KMS-11 (cell line): ENCODE measurements around the gene LSAMP.

ENCODE experiments used
- H2AFZ ChIP-seq: fragments of 200-600 bp; sonication (generic); 2 replicates; pipeline ENCODE4 v1.6.1; 2016; ENCODE audit warnings: antibody characterized with exemption, mixed run types, low read depth
- H3K27ac ChIP-seq: fragments of 200-600 bp; sonication (generic); 2 replicates; pipeline ENCODE4 v1.6.1; 2016; ENCODE audit warnings: mild to moderate bottlenecking, mixed run types
- H3K27me3 ChIP-seq: fragments of 200-600 bp; sonication (generic); 2 replicates; pipeline ENCODE4 v1.6.1; 2017; ENCODE audit warnings: mild to moderate bottlenecking, low read depth, mixed run types, moderate library complexity; ENCODE audit not compliant: insufficient read depth
- H3K36me3 ChIP-seq: fragments of 200-600 bp; sonication (generic); 2 replicates; pipeline ENCODE4 v1.6.1; 2017; ENCODE audit warnings: mild to moderate bottlenecking, mixed run types; ENCODE audit not compliant: insufficient read depth
- H3K4me1 ChIP-seq: fragments of 200-600 bp; sonication (generic); 2 replicates; pipeline ENCODE4 v1.6.1; 2016; ENCODE audit warnings: mild to moderate bottlenecking, low read depth, mixed run types; ENCODE audit not compliant: poor library complexity, severe bottlenecking
- H3K4me2 ChIP-seq: fragments of 200-600 bp; sonication (generic); 2 replicates; pipeline ENCODE4 v1.7.0; 2016; ENCODE audit warnings: mild to moderate bottlenecking, mixed run types
- H3K4me3 ChIP-seq: fragments of 200-600 bp; sonication (generic); IDR thresholded peaks from 2 replicates; pipeline ENCODE4 v1.6.1; 2017; ENCODE audit warnings: low read depth, low read length, mixed read lengths; ENCODE audit not compliant: insufficient read depth
- H3K79me2 ChIP-seq: fragments of 200-600 bp; sonication (generic); 2 replicates; pipeline ENCODE4 v1.6.1; 2016; ENCODE audit warnings: low read depth, mixed run types; ENCODE audit not compliant: insufficient read depth
- H3K9ac ChIP-seq: fragments of 200-600 bp; sonication (generic); 2 replicates; pipeline ENCODE4 v1.6.1; 2016; ENCODE audit warnings: mild to moderate bottlenecking, mixed run types
- H4K20me1 ChIP-seq: fragments of 200-600 bp; sonication (generic); 2 replicates; pipeline ENCODE4 v1.6.1; 2016; ENCODE audit warnings: mild to moderate bottlenecking, mixed run types; ENCODE audit not compliant: insufficient read depth
- TF ChIP-seq, protein P1 (sequence below): fragments of 200-600 bp; sonication (generic); conservative IDR thresholded peaks from 2 replicates; pipeline ENCODE4 v1.6.1; 2017; ENCODE audit warnings: low read depth, mild to moderate bottlenecking, antibody characterized with exemption, low read length, moderate library complexity, mixed read lengths

Gene LSAMP

DNA sequence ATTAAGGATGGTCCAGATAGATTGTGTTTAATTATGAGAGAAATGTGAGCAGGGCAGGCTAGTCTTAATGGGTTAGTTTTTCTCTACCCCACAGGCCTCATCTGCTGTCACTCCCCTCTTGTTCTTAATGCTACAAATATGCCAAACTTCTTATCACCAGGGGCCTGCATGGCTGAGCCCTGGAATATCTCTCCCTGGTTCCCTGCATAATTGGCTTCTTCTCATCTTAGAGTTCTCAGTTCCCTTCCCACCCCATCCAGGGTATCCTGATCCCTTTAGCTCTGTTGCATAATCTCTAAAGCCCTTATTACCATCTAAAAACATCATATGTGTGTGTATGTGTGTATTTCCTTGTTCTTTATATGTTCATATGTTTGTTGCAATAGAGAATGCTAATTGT is 279.6 kb downstream of the LSAMP start:
- Histone ChIP-seq H4K20me1 (no peaks in the 10 kb centered on the region), H3K27me3 (no peaks in the 10 kb centered on the region), H2AFZ (no peak overlapping the region), H3K4me2 (no peak overlapping the region), H3K27ac (no peak overlapping the region), H3K36me3 (no peaks in the 10 kb centered on the region), H3K4me1 (no peaks in the 10 kb centered on the region), H3K4me3 (no peak overlapping the region), H3K79me2 (no peaks in the 10 kb centered on the region), H3K9ac (no peak overlapping the region)
- TF ChIP-seq, protein P1, sequence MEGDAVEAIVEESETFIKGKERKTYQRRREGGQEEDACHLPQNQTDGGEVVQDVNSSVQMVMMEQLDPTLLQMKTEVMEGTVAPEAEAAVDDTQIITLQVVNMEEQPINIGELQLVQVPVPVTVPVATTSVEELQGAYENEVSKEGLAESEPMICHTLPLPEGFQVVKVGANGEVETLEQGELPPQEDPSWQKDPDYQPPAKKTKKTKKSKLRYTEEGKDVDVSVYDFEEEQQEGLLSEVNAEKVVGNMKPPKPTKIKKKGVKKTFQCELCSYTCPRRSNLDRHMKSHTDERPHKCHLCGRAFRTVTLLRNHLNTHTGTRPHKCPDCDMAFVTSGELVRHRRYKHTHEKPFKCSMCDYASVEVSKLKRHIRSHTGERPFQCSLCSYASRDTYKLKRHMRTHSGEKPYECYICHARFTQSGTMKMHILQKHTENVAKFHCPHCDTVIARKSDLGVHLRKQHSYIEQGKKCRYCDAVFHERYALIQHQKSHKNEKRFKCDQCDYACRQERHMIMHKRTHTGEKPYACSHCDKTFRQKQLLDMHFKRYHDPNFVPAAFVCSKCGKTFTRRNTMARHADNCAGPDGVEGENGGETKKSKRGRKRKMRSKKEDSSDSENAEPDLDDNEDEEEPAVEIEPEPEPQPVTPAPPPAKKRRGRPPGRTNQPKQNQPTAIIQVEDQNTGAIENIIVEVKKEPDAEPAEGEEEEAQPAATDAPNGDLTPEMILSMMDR: no peak

GRCh38 chr3:116165135-116165534 is 280.2 kb downstream of the LSAMP start:
- Histone ChIP-seq H3K27me3 (no peaks in the 10 kb centered on the region), H4K20me1 (no peaks in the 10 kb centered on the region), H3K4me2 (no peak overlapping the region), H3K27ac (no peak overlapping the region), H3K4me3 (no peak overlapping the region), H3K9ac (no peak overlapping the region), H3K4me1 (no peaks in the 10 kb centered on the region), H3K79me2 (no peaks in the 10 kb centered on the region), H2AFZ (no peak overlapping the region), H3K36me3 (no peaks in the 10 kb centered on the region)
- TF ChIP-seq, protein P1: no peak

DNA sequence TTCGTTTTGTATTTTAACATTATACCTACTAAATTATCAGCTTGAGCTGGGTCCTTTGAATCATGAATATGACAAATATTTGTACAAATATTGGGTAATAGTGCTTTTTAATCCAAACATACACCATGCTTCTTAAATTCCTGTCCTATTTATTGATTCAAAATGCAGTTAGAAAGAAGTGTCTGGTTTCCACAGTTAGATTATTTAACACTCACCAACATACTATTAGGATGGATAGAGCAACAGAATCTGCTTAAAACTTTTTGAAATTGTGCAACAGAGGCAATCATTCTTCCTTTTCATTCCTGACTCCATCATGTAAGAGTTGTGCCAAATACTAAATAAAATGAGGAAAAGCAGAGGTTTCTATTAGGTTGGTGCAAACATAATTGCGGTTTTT is 281.2 kb downstream of the LSAMP start:
- Histone ChIP-seq H3K4me2 (no peak overlapping the region), H3K36me3 (no peaks in the 10 kb centered on the region), H3K4me3 (no peak overlapping the region), H3K79me2 (no peaks in the 10 kb centered on the region), H4K20me1 (no peaks in the 10 kb centered on the region), H3K9ac (no peak overlapping the region), H3K27me3 (no peaks in the 10 kb centered on the region), H3K4me1 (no peaks in the 10 kb centered on the region), H2AFZ (no peak overlapping the region), H3K27ac (no peak overlapping the region)
- TF ChIP-seq, protein P1: no peak

DNA sequence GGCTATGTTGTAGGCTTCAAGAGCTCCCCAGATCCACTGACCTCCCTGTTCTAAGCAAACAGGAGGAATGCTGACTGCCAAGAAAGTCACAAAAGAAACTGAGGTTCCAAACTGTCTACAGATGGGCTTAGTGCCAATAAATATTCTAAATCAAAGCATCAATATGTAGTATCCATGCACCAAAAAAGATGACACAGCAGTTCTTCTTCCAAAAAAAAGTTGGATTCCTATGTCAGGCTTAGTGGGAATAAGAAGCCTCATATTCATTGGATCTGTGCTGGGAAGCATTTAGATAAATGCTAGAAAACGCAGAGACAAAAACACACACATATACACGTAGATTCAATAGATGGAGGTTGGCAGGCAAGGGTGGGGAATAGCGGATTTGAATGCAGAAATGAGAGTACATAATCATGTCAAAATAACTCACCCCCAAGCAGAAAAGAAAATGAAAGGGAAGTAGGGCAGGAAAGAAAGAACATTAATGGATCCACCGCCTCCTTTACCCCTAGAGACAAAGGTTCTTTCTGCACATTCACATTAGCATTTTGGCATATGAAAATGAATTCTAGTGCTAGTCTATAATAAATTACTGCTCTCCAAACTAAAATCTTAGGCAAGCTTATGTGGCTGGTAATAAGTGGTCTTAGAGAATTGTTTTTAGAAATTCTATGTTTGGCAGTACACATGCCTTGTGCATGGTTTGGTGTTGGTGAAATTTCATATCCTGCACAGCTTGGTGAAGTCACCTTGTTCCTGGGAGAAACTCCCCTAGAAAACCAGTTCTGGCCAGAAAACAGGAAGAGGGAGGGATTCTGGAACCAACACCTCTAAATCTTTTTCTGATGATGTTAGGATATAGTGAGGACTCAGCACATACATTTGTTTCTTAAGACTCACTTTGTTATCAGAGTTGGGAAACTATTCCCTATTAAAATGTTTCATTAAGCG is 283.4 kb downstream of the LSAMP start:
- Histone ChIP-seq H2AFZ (no peak overlapping the region), H3K4me1 (no peaks in the 10 kb centered on the region), H3K9ac (no peak overlapping the region), H3K36me3 (no peaks in the 10 kb centered on the region), H3K27me3 (no peaks in the 10 kb centered on the region), H3K79me2 (no peaks in the 10 kb centered on the region), H3K4me2 (no peak overlapping the region), H3K27ac (no peak overlapping the region), H4K20me1 (no peaks in the 10 kb centered on the region), H3K4me3 (no peak overlapping the region)
- TF ChIP-seq, protein P1: no peak
